ENCODE measurements around the gene TFDP1. TPM values are rescaled to one million over a fixed set of nuclear protein-coding genes. Genes with fewer than 3 reads are reported as not detected.
A peak's percentile ranks its signal among the peaks of the same experiment; 100 is the strongest.

Gene TFDP1
- total RNA-seq, 4 donors from 2014 or later: 10.3 to 101 (median 52.3) TPM

- Histone ChIP-seq H3K36me3 (no peaks in the 10 kb centered on the region), H3K27ac (no peak overlapping the region), H3K4me1 (no peaks in the 10 kb centered on the region), H3K4me3 (no peak overlapping the region), H3K9me3 (no peaks in the 10 kb centered on the region), H3K27me3 (no peaks in the 10 kb centered on the region)
- no peak for TF ChIP-seq POLR2A (IDR thresholded peaks at IDR 0.05)
- TF ChIP-seq CTCF (IDR thresholded peaks at IDR 0.05): no peak
- intact Hi-C loops (cut with DNase I; ENCODE audit: low total_unique reads): no loop called here
- no peak for DNase-seq
Measured at GRCh38 chr13:113645329-113645728, 60.8 kb downstream of the TFDP1 start.

- Histone ChIP-seq H3K36me3 (no peaks in the 10 kb centered on the region), H3K4me1 (no peaks in the 10 kb centered on the region), H3K9me3 (no peaks in the 10 kb centered on the region), H3K27me3 (no peaks in the 10 kb centered on the region), H3K27ac (no peak overlapping the region), H3K4me3 (no peak overlapping the region)
- TF ChIP-seq POLR2A (IDR thresholded peaks at IDR 0.05) (no peak), CTCF (IDR thresholded peaks at IDR 0.05) (no peak)
- intact Hi-C loops (cut with DNase I; ENCODE audit: low total_unique reads): no loop called here
- peak in 1 of 2 donors; percentile 11 for DNase-seq
Measured at GRCh38 chr13:113646376-113646775, 61.8 kb downstream of the TFDP1 start.

GRCh38 chr13:113646921-113647340 lies 62.4 kb downstream of the TFDP1 start:
- no peak for TF ChIP-seq CTCF (IDR thresholded peaks at IDR 0.05)
- TF ChIP-seq POLR2A (IDR thresholded peaks at IDR 0.05): no peak
- Histone ChIP-seq H3K27ac (no peak overlapping the region), H3K9me3 (no peaks in the 10 kb centered on the region), H3K4me3 (no peak overlapping the region), H3K36me3 (no peaks in the 10 kb centered on the region), H3K27me3 (no peaks in the 10 kb centered on the region), H3K4me1 (no peaks in the 10 kb centered on the region)
- intact Hi-C loops (cut with DNase I; ENCODE audit: low total_unique reads): no loop called here
- peak; percentile 9 for DNase-seq

- H3K36me3 ChIP-seq: no peaks in the 10 kb centered on the region
- intact Hi-C loops (cut with DNase I; ENCODE audit: low total_unique reads): no loop called here
- H3K27me3 ChIP-seq: no peaks in the 10 kb centered on the region
- TF ChIP-seq CTCF (IDR thresholded peaks at IDR 0.05): no peak
- TF ChIP-seq POLR2A (IDR thresholded peaks at IDR 0.05): no peak
- peak; percentile 49 to 69 for DNase-seq
- no peaks in the 10 kb centered on the region for H3K4me1 ChIP-seq
- no peaks in the 10 kb centered on the region for H3K9me3 ChIP-seq
- no peak overlapping the region for H3K27ac ChIP-seq
- no peak overlapping the region for H3K4me3 ChIP-seq
Measured at GRCh38 chr13:113647351-113648215, 63.0 kb downstream of the TFDP1 start.

GRCh38 chr13:113648216-113648610 lies 63.7 kb downstream of the TFDP1 start:
- H3K36me3 ChIP-seq: no peaks in the 10 kb centered on the region
- intact Hi-C loops (cut with DNase I; ENCODE audit: low total_unique reads): no loop called here
- TF ChIP-seq POLR2A (IDR thresholded peaks at IDR 0.05) (no peak), CTCF (IDR thresholded peaks at IDR 0.05) (no peak)
- H3K27ac ChIP-seq: no peak overlapping the region
- H3K4me3 ChIP-seq: no peak overlapping the region
- H3K9me3 ChIP-seq: no peaks in the 10 kb centered on the region
- DNase-seq: peak; percentile 9 to 11
- H3K4me1 ChIP-seq: no peaks in the 10 kb centered on the region
- no peaks in the 10 kb centered on the region for H3K27me3 ChIP-seq

Data from uterus (tissue), 4 donors.